GM18858 (cell line): ENCODE data around the gene USP25.

ENCODE experiments used
- ATAC-seq: cut with Tn5 transposase; IDR thresholded peaks from one replicate; pipeline ENCODE4 v1.9.1; 2021; ENCODE audit not compliant: unreplicated experiment

Gene USP25

GRCh38 chr21:15761507-15762100 lies 31.8 kb downstream of the USP25 start:
- ATAC-seq, result no peak

- peak; percentile 57 for ATAC-seq
Observed at GRCh38 chr21:15763359-15763758, 33.6 kb downstream of the USP25 start.

GRCh38 chr21:15764878-15765277 lies 35.1 kb downstream of the USP25 start:
- ATAC-seq, result no peak

- no peak for ATAC-seq
Observed at GRCh38 chr21:15766952-15767603, 37.3 kb downstream of the USP25 start.

GRCh38 chr21:15768045-15768601 lies 38.3 kb downstream of the USP25 start:
- ATAC-seq, result no peak

- ATAC-seq, result no peak
Observed at GRCh38 chr21:15768853-15769252, 39.1 kb downstream of the USP25 start.

- no peak for ATAC-seq
Observed at GRCh38 chr21:15771311-15771710, 41.5 kb downstream of the USP25 start.

- no peak for ATAC-seq
Observed at GRCh38 chr21:15772654-15773053, 42.9 kb downstream of the USP25 start.

GRCh38 chr21:15774590-15774989 lies 44.8 kb downstream of the USP25 start:
- ATAC-seq, result no peak

GRCh38 chr21:15775291-15775690 lies 45.5 kb downstream of the USP25 start:
- ATAC-seq, result no peak

- ATAC-seq, result no peak
Observed at GRCh38 chr21:15775981-15776380, 46.2 kb downstream of the USP25 start.

- no peak for ATAC-seq
Observed at GRCh38 chr21:15776818-15777217, 47.0 kb downstream of the USP25 start.

GRCh38 chr21:15781986-15782385 lies 52.2 kb downstream of the USP25 start:
- ATAC-seq, result no peak

GRCh38 chr21:15788847-15789523 lies 59.2 kb downstream of the USP25 start:
- ATAC-seq, result no peak

- ATAC-seq, result no peak
Observed at GRCh38 chr21:15793109-15793508, 63.3 kb downstream of the USP25 start.

- ATAC-seq, result no peak
Observed at GRCh38 chr21:15793550-15794235, 63.9 kb downstream of the USP25 start.

GRCh38 chr21:15794277-15794912 lies 64.6 kb downstream of the USP25 start:
- no peak for ATAC-seq

GRCh38 chr21:15795533-15795932 lies 65.8 kb downstream of the USP25 start:
- no peak for ATAC-seq

GRCh38 chr21:15797577-15798363 lies 68.0 kb downstream of the USP25 start:
- no peak for ATAC-seq

- no peak for ATAC-seq
Observed at GRCh38 chr21:15801352-15801863, 71.6 kb downstream of the USP25 start.
